GM21360 (cell line): ENCODE measurements around the gene OR4D10.

Experiments used
- ATAC-seq: cut with Tn5 transposase; IDR thresholded peaks from one replicate; pipeline ENCODE4 v1.9.1; 2021; ENCODE audit warnings: mild to moderate bottlenecking, moderate library complexity; ENCODE audit not compliant: unreplicated experiment

Gene OR4D10

GRCh38 chr11:59523541-59523940 lies 50.4 kb downstream of the OR4D10 start:
- no peak for ATAC-seq

- ATAC-seq: no peak
Observed at GRCh38 chr11:59528711-59529110, 55.6 kb downstream of the OR4D10 start.
